ENCODE measurements around the gene CCL3.
"Not testable (repeated sequence)": the region's sequence is repeated elsewhere in the genome, so short reads cannot be mapped to it uniquely, and the experiment has no call there.

The CCL3 gene

GRCh38 chr17:36114971-36115648 is 25.2 kb upstream of the CCL3 start:
- DNase-seq = not testable (repeated sequence)

- not testable (repeated sequence) for DNase-seq
Observed at GRCh38 chr17:36113131-36113530, 23.2 kb upstream of the CCL3 start.

DNA sequence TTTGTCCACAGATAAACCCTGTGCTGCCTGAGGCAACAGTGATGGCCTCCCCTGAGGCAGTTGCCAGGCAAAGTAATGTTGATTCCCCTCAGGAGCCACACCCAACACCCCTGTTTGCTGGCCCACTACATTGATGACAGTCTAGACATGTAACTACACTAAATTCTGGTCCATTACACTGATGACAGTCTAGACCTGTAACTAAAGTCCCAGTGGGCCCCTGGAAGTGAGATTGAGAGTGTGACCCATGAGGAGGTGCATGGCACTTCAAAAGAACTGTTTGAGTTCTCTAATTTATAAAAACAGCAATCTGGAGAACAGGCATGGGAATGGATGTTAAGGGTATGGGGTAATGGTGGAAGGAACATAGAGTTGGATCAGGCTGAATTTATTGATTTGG is 22.6 kb upstream of the CCL3 start:
- DNase-seq = no peak

- DNase-seq = no peak
Observed at GRCh38 chr17:36111068-36111490, 21.1 kb upstream of the CCL3 start.

DNA sequence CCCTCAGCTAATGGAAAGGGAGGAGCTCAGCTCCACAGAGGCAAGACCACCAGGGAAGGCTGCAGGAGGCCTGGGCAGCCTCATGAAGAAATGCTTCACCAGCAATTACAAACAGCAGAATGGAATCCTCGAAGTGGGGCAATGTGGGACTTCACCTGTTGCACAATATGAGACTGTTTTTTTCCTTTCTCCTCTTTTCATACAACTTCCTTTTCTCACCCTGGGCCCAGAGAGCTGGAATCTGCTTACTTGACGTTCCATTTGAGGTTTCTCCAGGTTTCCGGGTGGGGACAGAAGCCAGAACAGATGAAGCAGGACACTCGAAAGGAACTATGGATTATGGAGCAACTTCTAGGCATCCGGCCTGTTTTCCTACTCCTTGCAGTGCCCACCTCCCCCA is 18.3 kb upstream of the CCL3 start:
- not testable (repeated sequence) for DNase-seq

DNA sequence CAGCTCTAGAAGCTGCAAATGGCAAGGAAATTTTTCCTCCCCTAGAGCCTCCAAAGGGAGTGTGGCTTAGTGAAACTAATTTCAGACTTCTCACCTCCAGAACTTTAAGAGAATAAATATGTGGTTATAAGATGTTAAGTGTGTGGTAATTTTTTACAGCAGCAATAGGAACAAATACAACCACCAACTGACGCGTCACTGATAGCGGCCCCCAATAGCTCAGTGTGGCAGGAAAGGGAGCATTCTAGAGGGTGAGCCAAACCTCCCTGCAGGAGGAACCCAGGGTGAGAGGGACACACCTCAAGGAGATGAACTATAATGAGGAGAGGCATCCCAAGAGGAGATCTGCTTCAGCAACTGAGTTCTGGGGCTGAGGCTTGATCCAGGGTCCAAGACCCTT is 17.7 kb upstream of the CCL3 start:
- no peak for DNase-seq

- no peak for DNase-seq
Observed at GRCh38 chr17:36106493-36106835, 16.5 kb upstream of the CCL3 start.

DNA sequence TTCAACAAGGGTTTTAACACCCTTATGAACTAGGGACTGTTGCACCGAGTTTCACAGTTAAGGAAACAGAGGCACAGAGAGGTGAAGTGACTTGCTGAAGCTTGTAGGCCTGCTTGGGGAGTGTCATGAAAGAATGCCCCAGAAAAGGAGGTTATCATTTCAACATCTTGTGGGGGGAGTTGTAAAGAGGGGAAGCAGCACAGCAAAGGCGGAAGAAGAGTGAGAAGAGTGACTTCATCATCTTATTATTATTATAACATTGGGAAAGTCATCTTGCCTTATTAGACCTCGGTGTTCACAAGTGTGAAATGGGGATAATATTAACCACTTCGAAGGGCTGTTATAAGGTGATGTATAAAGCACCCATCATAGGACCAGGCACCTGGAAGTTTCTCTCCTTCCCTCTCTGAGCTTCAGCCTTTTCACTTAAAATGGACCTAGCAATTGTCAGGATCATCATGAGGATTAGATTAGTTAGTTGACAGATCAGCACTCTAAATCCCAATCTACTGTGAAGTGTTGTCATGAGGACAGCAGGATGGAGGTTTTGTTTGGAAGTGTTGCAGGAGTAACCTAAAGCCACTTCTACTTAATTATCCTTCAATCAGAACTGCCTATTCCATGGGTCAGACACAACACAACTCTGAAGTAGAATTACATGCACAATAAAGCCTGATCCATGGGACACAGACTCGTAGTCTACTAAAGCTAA is 16.0 kb upstream of the CCL3 start:
- DNase-seq = no peak

DNA sequence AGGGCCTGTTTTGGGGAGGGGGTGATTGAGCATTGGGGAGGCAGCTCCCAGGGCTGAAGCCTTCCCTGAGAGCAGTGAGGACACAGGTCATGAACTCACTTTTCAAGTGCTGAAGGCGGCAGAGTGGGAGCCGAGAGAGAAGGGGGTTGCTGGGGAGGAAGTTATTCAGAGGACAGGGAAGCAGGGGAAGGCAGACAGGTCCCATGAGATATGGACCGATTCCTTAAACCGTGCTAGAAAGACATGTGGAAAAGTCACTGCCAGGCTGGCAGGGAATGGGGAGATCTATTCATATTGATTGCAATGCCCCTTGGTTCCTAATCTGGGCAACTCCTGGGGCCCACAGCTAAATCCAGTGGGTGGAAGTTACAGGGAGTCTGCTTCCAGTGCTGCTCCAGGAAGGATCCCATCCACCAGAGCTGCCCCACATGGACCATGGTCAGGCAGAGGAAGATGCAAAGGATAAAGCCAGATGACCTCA is 14.8 kb upstream of the CCL3 start:
- no peak for DNase-seq

GRCh38 chr17:36104246-36104645 is 14.3 kb upstream of the CCL3 start:
- DNase-seq = not testable (repeated sequence)

DNA sequence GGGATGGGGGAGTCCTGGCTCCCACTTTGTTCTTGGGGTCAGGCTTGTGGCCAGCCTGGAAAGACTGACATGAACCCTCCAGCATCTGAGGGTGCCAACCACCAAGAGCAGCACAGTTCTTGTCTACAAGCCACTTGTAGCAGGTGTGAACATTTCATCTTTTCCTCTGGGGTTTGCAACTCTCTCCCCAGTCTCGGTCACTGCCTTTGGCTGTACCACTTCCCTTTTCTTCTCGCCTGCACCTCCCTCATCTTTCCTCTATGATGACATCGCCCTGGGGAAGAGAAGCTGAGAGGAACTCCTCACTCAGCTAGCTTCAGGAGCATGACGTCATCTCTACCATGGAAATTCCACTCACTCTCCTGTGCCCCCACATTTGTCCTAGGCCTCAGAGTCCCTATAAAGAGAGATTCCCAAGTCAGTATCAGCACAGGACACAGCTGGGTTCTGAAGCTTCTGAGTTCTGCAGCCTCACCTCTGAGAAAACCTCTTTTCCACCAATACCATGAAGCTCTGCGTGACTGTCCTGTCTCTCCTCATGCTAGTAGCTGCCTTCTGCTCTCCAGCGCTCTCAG is 13.5 kb upstream of the CCL3 start, which contains the start of gene CCL4:
CCL4 (plus strand) TSS at position 427 of the 575 bp plus-strand sequence; CDS start at position 506, 79 bp downstream.
- not testable (repeated sequence) for DNase-seq

GRCh38 chr17:36099004-36099403 is 9.1 kb upstream of the CCL3 start:
- not testable (repeated sequence) for DNase-seq

- DNase-seq = no peak
Observed at GRCh38 chr17:36095992-36096391, 6.0 kb upstream of the CCL3 start.

DNA sequence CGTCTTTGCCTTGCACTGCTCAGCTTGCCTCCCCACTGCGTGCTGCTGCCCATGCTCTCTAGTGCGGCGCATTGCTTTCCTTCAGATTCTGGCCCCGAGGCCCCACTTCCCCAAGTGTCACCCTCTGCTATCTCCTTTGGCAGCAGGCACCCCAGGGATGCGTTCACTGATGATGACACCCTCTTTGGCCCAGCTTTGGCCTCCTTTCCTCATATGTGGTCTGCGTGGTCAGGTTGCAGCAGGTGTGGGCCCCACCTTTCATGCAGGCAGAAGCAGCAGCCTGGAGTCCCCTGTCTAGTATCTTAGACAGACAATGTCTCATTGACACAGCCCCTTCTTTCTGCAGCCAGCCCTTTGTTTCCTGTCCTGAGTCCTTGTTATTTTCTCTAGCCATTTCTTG is 4.8 kb upstream of the CCL3 start:
- no peak for DNase-seq

DNA sequence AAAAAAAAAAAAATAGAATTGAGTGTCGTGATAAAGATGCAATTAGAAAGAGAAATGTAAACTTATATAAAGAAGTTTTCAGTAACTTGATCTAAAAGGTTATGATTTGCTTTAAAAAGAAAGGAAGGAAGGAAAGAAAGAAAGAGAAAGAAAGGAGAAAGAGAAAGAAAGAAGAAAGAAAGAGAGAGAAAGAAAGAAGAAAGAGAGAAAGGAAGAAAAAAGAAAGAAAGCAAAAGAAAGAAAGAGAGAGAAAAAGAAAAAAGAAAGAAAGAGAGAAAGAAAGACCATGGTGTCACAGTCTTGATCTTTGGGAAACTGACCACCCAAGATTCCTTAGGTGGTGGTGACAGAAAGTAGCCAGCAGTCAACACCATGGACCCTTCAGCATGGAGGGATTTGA is 4.3 kb upstream of the CCL3 start:
- no peak for DNase-seq

DNA sequence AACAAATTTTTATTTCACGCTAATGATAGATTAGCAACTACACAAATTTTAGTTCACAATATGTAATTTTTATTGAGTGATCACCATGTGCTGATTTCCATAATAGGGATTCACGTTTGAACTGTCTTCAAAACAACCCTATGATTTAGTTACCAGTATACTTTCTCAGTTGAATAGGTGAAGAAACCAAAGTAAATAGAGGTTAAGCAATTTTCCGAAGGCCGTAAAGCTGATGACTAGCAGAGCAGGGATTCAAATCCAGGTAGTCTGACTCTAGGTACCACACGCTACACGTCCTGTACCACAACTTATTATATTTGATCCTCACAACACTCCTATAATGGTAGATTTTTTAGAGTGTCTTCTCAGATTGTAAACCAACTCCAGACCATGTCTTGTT is 2.8 kb upstream of the CCL3 start:
- not testable (repeated sequence) for DNase-seq

- DNase-seq = no peak
Observed at GRCh38 chr17:36092230-36092629, 2.3 kb upstream of the CCL3 start.

DNA sequence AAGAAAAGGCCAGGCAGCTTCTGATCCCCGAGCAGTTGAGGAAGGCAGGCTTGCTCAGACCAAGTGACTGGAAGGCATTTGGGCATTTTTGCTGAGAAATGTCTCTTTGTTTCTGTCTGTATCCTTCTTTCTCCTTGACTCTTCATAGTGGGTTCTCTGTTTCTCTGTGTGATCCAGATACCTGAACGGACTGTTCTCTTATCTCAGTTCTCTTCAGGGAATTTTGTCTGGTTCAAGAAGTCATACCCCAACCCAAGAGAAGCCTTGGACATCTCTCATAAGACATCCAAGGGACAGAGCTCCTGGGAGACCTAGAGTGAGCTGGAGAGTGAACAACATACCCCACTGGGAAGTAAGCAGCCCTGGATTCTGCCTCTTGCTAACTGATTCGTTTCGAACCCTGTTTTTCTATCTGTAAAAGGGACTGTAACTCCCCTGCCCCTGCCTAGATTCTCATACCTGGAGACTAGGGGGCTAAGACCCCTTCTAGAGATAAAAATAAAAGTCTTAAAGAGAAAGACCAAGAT is 541 bp downstream of the CCL3 start:
- no peak for DNase-seq

- DNase-seq = no peak
Observed at GRCh38 chr17:36088670-36089338, 1.1 kb downstream of the CCL3 start.

DNA sequence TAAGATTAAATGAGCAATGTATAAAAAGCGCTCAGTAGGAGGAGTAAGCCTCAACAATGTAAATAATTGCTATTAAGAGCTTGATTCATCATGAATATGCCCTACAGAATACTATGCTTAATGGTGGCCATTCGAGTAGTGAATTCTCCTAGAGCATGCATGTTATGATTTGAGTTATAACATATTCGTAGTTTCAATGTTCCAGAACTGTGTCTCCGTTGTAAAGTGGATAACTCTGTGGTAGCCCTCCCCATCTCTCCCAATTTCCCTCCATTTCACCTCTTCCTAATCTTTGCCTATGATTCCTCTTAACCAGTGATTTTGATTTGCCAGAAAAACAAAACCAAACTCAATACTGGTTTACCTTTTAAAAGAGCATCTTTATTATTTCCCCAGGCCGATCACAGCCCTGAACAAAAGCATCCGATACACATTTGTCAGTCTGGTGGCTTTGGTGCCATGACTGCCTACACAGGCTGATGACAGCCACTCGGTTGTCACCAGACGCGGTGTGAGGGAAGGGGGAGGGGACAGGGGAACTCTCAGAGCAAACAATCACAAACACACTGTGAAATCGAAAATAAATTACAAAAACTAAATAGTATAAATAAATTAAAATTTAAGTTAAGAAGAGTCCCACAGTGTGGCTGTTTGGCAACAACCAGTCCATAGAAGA is 1.9 kb downstream of the CCL3 start:
- not testable (repeated sequence) for DNase-seq

- not testable (repeated sequence) for DNase-seq
Observed at GRCh38 chr17:36087471-36087870, 2.5 kb downstream of the CCL3 start.

GRCh38 chr17:36086791-36087190 is 3.2 kb downstream of the CCL3 start:
- no peak for DNase-seq

GRCh38 chr17:36085765-36086164 is 4.2 kb downstream of the CCL3 start:
- DNase-seq = no peak
